ENCODE results near the gene SETD5.

SETD5 gene

DNA sequence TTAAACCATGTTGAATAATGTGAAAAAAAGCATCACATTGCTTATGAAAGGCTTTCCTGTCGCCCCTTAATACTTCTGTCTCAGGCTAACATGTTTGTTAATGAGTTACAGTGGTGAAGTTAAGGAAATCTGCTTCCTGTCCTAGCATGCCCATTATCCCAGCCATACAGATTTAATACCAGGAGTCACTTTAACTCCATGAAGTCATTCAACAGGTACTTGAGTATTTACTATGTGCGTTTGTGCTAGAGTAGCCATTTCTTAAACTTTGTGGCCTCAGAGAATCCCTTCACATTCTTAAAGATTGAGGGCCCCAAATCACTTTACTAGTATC lies 10.1 kb upstream of the SETD5 start:
- DNase-seq (no peak), ATAC-seq (no peak)

DNA sequence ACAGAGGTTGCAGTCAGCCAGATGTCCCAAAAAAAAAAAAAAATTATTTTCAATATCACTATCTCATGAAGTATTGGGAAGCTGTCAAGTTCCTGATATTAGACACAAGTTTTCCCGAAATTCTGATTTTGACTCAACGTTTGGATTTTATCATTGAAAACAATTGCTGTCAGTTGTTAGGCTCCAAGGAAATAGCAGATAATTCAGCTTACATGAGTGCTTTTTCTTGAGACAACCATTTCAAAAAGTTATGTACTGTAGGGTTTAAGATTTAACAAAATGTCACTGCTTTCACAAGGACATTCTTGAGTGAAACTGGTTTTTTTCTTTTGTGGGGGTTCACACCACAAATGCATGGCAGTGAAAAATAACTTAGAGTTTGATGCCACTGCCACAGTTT lies 9.3 kb upstream of the SETD5 start:
- DNase-seq (no peak), ATAC-seq (no peak)

DNA sequence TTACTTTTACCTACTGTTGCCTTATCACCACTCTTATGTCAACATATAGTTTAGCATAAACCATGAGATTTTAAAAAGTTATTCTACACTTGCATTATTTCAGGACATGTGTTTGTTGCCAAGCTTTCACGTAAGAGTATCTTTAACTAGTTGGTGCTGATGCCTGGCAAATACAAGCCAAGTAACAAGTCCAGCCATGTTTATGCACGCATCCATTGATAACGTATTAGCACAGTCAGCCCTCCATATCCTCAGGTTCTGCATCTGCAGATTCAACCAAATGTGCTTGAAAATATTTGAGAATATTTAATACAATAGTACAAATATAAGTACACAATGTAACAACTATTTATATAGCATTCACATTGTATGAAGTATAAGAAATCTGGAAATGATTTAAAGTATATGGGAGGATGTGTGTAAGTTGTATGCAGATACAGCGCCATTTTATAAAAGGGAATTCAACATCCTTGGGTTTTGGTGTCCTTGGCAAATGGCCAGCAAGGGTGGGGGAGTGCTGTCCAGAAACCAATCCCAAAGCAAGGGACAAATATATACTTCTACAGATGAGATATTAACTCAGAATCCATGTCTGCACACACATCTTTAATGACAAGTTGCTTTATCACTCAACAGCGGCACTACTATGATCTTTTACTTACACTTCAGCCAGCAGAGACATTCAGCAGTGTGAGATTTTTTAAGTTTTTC lies 8.7 kb upstream of the SETD5 start:
- DNase-seq (no peak), ATAC-seq (no peak)

DNA sequence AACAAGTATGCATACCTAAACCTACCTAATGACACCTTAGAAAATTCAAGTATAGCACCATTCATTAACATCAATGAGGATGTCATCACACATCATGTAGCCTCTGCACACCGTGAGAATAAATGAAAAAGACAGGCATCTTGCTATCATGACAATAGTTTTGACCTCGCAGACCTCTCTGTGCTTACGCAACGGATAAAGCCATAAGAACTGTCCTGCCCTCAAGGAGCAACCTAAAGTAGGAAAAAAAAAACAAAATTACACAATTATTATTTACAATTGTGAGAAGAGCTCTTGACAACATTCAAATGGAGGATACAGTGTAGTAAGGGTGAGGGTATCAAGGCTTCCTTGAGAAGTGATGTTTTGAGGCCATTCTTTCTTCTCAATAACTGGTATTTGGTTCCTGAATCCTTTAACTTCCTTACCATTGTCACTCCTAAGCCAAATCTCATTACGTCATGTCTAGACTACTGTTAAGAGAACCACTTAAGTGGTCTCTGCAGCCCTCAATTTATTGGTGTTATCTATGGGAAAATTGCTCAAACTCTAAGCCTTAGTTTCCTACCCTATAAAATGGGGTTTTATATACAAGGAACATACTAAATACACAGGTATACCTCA lies 7.0 kb upstream of the SETD5 start:
- no peak for DNase-seq
- no peak for ATAC-seq

DNA sequence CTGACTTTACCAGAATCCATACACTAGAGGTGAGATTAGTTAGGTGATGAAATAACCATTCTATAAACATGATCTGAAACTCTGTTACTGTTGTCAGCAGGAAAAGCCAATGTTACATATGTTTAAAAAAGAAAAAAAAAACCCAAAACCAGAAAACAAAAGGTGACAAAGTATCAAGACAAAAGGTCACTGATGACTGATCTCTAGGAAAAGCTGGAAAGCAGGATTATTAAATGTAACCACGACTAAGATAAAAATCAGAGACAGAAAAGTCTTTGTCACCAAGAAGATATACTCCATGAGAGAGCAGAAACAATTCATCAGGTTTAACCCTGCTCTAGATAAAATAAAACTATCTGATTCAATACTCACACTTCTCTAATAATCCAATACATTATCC lies 5.4 kb upstream of the SETD5 start:
- no peak for ATAC-seq
- DNase-seq: no peak

DNA sequence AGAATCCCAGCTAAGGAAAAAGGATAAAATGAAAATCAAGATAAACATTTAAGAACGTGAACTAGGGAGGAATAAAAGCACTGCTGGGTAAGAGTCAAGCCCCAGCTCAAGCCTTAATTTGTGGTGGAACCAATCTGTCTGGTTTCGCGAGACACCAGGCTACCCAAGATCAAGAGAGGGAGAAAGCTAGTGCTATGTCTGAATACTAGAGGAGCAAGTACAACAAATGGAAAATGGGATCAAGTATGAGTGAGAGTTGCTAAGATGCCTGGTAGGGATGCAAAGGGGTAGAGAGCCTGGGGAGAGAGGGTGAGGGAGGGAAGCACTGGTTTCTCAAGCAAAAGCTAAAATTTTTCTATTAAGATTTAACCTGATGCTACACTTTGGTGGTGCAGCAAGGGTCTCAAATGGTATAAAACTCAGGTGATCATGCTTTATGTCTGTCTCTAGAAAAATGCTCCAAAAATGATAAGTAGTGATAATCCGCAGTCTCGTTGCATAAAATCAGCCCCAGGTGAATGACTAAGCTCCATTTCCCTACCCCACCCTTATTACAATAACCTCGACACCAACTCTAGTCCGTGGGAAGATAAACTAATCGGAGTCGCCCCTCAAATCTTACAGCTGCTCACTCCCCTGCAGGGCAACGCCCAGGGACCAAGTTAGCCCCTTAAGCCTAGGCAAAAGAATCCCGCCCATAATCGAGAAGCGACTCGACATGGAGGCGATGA lies 1.7 kb upstream of the SETD5 start:
- ATAC-seq: no peak

DNA sequence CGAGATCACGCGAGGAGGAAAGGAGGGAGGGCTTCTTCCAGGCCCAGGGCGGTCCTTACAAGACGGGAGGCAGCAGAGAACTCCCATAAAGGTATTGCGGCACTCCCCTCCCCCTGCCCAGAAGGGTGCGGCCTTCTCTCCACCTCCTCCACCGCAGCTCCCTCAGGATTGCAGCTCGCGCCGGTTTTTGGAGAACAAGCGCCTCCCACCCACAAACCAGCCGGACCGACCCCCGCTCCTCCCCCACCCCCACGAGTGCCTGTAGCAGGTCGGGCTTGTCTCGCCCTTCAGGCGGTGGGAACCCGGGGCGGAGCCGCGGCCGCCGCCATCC lies 1.1 kb upstream of the SETD5 start:
- ATAC-seq (peak; percentile 48), DNase-seq (no peak)

More for the DNA sequence above, 1.7 kb upstream of the SETD5 start:
- no peak for DNase-seq

DNA sequence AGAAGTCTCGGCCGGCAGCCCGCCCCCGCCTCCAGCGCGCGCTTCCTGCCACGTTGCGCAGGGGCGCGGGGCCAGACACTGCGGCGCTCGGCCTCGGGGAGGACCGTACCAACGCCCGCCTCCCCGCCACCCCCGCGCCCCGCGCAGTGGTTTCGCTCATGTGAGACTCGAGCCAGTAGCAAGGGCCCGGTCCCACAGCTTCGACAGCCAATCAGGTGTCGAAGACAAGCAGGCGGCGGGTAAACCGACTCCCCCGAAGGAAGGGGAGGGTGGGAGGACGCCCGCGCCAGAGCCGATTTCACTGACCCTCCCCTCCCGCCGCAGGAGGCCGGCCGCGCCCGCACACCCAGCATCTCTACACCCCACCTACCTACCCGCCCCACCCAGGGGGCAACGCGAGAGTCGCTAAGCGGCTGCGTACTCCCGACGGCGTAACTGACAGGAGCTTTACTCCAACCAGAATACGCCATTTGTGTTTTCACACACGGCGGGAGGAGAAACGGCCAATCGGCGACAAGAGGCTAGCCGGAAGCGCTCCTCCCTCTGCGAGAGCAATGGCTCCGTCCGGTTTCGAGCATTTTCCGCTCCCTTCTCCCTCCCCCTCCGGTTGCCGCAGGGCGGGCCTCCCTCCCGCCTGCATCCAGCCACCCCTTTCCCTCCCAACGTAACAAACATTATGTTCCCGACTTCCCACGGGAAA lies 633 bp upstream of the SETD5 start:
- DNase-seq (peak; percentile 97), ATAC-seq (peak; percentile 83)

DNA sequence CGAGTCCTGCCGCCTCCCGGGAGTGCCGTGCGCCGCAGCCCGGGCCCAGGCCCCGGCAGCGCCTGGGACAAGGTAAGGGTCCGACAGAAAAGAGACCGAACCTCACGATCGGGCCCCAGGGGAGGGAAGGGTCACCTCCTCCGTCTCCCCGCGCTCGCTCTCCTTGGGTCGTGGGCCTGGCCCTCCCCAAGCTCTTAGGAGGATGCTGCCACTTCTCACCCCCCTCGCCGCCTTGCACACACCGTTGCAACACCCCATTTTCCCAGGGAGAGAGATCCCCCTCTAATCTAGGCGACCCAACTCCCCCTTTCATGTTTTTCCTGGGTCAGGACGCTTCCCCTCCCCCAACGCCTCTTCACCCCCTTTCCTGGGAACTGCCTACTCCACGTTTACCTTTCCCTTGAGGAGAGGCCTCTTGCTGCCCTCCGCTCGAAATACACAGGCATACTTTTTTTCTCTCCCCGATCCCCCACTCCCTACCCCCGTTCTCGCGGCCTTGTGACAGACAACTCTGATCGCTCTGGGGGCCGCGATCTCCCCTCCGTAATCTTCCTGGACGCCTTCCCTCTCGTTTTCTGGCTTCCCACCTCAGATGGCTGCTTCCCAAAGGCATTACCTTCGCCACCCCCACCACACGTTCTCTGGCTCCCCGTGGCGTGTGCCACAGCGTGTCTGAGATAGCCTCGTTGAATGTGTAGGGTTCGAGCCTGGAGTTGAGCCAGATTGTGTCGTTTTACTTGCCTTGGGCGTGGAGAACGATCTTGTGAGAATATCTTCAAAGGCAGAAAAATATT lies 688 bp downstream of the SETD5 start:
- DNase-seq (peak; percentile 43), ATAC-seq (no peak)

DNA sequence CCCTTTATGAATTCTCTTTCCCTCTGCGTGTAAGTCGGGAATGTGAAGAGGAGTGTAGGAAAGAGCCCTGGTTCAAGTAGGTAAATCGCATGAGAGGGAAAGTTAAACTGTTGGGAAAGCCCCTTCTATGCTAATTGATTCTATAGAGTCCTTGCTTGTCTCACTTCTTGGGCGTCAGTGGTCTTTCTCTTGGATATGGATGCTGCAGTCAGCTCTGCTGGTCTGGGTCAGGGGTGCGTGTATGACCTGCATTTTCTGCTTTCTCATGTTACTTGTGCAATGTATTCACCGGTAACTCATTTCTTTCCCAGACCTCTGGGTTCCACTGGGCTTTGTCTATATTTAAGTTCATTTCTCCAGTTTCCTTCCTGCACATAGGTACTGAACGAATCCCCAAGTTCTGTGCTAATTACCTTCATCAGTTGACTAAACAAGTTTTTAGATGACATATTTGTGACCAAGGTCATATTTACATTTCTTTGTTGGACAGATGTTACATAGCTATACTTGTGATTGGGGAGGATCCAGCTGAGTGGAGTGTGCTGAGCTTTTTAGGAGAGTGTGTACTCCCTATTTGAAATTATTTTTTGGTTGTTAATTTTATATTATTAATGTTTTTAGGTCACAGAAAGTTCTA lies 1.4 kb downstream of the SETD5 start:
- ATAC-seq (no peak), DNase-seq (peak; percentile 32)

DNA sequence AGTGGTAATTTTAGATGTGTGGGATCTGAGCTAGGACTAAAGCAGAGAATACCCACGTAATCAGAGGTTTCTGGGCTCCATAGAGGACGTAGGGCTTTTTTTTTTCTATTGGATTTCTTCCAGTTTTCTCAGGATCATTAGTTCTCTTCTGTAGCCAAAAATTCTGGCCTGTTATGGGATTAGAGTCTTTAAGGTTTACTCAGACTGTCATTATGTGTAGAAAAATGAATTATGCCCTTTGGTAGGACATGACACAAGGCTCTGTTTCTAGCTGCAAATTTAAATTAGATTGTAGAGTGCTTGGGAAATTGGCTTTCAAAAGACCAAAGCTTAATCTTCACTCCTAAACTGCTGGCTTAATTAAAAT lies 1.9 kb downstream of the SETD5 start:
- ATAC-seq: no peak
- DNase-seq: no peak

DNA sequence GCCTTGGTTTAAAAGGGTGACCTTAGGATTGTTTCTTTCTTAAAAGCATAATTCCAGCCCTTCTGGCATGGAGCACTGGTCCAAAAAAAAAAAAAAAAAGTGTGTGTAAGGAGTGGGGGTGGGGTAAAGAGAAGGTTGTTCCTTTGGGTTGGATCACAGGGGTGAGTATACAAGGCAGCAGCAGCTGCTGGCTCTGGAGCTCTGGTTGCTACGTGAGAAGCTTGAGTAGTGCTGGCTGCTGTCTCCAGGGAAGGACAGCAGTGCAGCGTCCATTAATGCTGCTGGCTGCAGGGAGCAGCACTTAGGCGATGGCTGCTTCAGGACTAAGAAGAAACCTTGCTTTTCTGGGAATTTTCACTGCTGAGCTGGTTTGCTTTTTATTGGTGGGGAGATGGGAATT lies 2.3 kb downstream of the SETD5 start:
- ATAC-seq (no peak), DNase-seq (no peak)

DNA sequence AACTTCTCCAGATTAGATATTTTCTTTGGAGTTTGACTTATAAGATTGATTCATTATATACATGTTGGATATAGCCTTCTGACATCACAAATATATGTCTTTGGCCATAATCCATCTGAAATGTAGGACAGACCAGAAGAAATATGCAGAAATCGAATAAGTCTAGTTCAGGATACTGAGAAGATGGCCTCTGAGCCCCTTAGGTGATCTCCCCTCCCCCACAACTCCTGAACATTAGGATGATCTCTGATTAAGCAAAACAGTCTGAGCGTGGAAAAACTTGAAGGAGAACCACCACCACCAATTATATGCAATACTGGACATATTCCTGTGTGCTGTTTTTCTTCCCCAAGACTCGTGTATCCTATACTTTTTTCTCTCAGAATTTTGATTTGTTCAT lies 3.2 kb downstream of the SETD5 start:
- ATAC-seq: no peak
- DNase-seq: no peak

DNA sequence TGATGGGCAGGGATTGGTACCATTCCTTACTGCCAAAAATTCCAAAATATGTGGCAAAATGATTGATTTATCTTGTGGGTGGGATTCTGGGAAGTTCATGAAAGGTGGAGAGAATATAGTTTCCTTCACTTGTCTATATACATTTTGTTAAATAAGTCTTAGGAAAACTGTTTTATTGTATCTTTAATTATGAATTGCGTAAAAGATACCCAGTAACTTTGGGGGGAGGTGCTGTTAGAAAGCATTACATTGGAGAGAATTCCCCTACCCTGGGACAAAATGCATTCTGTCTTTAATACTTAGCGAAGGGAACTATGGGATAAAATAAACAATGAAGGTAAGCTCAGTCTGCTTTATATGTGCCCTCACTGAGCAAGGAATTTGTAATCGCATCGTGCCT lies 4.6 kb downstream of the SETD5 start:
- no peak for ATAC-seq
- no peak for DNase-seq

DNA sequence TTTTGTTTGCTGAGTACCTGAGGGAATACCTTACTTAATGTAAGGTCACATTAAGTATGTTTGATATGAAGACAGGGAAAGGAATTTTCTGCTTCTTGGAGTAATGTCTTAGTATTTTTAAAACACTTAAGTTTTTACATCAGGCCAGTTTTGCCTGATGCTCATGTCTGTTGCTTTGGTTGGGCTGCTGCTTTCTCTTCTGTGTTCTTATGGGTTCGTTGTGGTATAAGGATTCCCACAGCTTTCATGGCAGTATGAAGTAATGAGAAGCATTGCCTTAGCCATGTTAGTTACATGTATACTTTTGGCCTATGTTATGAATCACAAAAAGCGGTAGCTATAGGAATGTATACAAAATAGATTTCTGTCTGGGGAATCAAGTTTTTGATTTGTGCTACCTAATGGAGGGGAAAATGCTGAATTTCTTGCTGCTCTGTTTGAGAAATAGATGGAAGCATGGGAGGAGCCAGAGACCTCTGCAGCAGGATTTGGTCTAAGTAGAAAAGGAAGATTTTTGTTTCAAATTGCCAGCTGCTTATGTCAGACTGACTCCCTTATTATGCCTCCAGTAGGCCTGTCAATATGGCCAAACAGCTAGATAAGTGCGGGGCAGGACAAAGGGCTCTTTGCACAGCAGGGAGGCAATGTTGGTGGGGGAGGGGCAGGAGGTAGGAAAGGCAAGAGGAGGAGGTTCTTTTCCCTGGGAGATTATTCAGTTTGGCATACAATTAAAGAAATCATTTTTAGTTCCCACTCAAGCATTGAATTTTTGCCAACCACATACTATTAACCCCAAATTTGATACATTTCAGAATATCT lies 5.2 kb downstream of the SETD5 start:
- ATAC-seq (no peak), DNase-seq (no peak)

DNA sequence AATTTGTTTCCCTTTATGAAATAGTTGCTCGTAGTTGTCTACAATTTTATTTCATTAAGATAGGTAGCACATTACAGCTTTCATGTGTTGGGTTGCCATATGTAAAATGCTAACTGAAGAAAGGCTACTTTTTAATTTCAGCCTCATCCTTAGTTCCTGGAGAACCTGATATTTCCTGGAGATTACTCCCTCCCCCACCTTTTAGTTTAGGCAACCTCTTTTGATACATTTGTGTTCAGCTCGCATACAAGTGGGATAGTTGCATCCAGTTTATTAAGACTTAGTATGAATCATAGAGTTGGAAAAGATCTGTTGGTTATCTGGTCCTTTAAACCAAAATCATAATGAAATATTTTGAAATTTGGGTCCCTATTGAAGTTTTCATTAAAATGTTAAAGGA lies 6.0 kb downstream of the SETD5 start:
- DNase-seq (no peak), ATAC-seq (no peak)

DNA sequence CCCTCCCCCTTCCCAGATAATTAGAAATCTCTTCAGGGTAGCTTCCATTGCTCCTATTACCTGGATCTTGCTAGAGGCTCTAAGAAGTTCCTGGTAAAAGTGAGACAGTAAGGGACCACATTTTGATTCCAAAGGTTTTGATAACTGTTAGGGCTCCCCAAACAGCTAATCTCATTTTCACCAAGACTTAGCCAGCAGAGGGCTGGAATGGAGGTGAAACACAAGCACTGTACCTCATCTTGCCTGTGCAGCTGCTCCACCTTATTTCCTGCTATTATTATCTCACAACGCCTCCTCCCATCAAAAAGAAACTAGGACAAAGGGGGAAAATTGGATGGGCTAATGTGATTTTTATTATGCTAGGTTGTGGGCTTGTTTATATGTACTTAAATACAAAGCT lies 7.3 kb downstream of the SETD5 start:
- DNase-seq (no peak), ATAC-seq (no peak)

DNA sequence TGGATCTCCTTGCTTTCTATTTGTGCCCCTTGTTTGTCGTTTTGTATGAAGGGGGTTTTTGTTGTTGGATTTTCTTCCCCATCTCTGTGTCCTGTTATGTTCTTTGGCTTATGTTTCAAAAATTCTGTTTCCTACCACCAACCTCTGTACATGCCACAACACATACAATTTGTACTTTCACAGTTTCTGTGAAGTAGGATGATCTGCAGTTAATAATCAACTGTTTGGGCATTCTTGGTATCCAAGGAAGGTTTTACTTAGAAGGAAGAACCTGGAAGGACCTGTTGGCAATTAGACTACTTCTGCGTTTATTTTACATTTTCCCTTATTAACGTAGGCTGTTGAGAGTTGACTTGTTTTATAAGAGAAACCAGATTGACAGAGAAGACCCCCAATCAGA lies 8.3 kb downstream of the SETD5 start:
- DNase-seq: no peak
- ATAC-seq: no peak

DNA sequence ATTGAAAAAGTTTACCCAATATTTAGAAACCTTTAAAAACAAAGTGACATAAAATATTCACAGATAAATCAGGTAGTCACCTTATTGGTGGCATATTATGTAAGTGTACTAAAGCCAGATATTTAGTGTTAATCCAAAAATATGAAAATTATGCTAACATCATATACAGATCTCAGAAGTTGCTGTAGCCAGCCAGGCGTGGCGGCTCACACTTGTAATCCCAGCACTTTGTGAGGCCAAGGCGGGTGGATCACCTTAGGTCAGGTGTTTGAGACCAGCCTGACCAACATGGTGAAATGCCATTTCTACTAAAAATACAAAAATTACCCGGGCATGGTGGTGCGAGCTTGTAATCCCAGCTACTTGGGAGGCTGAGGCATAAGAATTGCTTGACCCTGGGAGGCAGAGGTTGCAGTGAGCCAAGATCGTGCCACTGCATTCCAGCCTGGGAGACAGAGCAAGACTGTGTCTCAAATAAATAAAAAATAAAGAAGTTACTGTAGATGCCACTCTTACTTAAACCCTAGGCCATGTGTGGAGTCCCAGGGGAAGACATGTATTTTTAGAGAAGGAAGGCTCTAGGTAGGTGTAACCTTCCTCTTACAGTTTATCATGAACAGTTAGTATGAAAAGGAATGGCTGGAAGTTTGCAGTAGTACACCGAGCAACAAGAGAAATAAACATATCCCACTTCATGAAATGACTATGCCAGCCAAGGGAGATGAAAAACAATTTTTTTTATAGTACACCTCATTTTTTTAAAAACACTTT lies 9.6 kb downstream of the SETD5 start:
- DNase-seq (no peak), ATAC-seq (no peak)

DNA sequence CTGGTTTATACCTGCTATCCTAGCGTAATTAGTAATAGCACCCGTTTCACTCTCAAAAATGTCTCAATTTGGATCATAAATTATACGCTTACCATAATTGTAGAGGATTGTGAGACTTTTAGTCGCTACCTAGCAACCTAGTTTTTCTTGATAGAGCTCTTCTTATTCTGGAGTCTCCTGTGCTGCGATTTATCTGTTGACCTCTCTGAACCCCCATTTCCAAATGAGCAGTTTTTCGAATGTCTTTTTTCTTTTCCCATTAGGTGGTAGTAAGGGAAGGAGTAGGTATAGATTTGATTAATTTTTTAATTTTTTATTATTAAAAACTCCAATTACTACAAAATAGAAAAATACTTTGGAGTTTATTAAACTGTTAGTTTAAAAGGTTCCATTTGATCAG lies 10.6 kb downstream of the SETD5 start:
- ATAC-seq: no peak
- DNase-seq: no peak
